HTERT RPE-1 (cell line): ENCODE data around the gene PANK4.
"Not testable (repeated sequence)": the region's sequence is repeated elsewhere in the genome, so short reads cannot be mapped to it uniquely, and the experiment has no call there.

Experiments
- in situ Hi-C: fragments of 300-500 bp; cut with MboI; formaldehyde crosslinking; loops from 4 replicates; pipeline ENCODE4 v1.14.3; 2020; ENCODE audit warnings: low sequenced_read_pairs

PANK4 gene

GRCh38 chr1:2525920-2526823, at the start of gene PANK4:
Gene PANK4 (minus strand): TSS chr1:2526596. CDS start chr1:2526587, 9 bp downstream.
- in situ Hi-C loops: no loop called here

GRCh38 chr1:2574350-2574749, 48.0 kb upstream of the PANK4 start:
- in situ Hi-C loops: no loop called here

- in situ Hi-C loops: no loop called here
Observed at GRCh38 chr1:2573250-2573920, 47.0 kb upstream of the PANK4 start.

GRCh38 chr1:2571348-2571747, 45.0 kb upstream of the PANK4 start:
- in situ Hi-C loops: no loop called here

GRCh38 chr1:2570332-2570731, 43.9 kb upstream of the PANK4 start:
- in situ Hi-C loops: no loop called here

- in situ Hi-C loops: not testable (repeated sequence)
Observed at GRCh38 chr1:2569703-2570102, 43.3 kb upstream of the PANK4 start.

- in situ Hi-C loops: no loop called here
Observed at GRCh38 chr1:2569060-2569459, 42.7 kb upstream of the PANK4 start.

- in situ Hi-C loops: not testable (repeated sequence)
Observed at GRCh38 chr1:2568187-2568816, 41.9 kb upstream of the PANK4 start.

GRCh38 chr1:2567083-2567679, 40.8 kb upstream of the PANK4 start:
- in situ Hi-C loops: no loop called here

GRCh38 chr1:2566101-2567045, 40.0 kb upstream of the PANK4 start:
- in situ Hi-C loops: no loop called here

- in situ Hi-C loops: no loop called here
Observed at GRCh38 chr1:2564815-2565374, 38.5 kb upstream of the PANK4 start.

- in situ Hi-C loops: no loop called here
Observed at GRCh38 chr1:2564006-2564814, 37.8 kb upstream of the PANK4 start.

- in situ Hi-C loops: no loop called here
Observed at GRCh38 chr1:2563205-2563604, 36.8 kb upstream of the PANK4 start.

GRCh38 chr1:2561898-2562895, 35.8 kb upstream of the PANK4 start:
- in situ Hi-C loops: no loop called here

GRCh38 chr1:2561446-2561845, 35.0 kb upstream of the PANK4 start:
- in situ Hi-C loops: no loop called here

GRCh38 chr1:2560299-2561073, 34.1 kb upstream of the PANK4 start:
- in situ Hi-C loops: no loop called here
